SH-SY5Y (cell line): ENCODE data around the gene MSI2.

Experiments used
- GATA2 ChIP-seq: IDR thresholded peaks from 2 replicates; pipeline ENCODE4 v1.6.1; 2011; ENCODE audit warnings: mild to moderate bottlenecking, low read depth, low read length
- GATA3 ChIP-seq: IDR thresholded peaks from 2 replicates; pipeline ENCODE4 v1.6.1; 2011; ENCODE audit warnings: low read depth, mild to moderate bottlenecking, low read length, moderate library complexity

DNA sequence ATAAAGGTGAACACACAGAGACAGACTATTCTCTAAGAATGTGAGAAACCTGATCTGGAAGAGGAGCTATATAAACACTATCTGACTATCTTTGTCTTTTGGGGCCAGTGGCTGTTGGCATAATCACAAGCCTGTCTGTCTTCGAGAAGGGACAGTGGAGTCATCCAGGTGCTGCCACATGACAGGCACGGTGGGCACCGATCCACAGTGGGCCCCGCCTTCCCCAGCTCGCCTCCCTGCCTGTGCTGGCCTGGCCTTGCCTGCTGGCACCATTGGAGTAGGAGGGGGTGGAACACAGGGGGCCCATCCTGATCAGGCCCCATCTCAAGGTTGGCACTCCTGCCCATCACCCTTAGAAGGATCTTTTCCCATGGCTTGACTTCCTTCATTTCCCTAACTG is 376.0 kb downstream of the MSI2 start:
- no peak for TF ChIP-seq GATA2
- no peak for TF ChIP-seq GATA3
